Lower leg skin (tissue), 4 donors: ENCODE measurements around the gene RAB11FIP4. TPM values are rescaled to one million over a fixed set of nuclear protein-coding genes. Genes with fewer than 3 reads are reported as not detected.

Experiments used
- DNase-seq, 2 donors: peaks; one replicate each; pipeline ENCODE4 v3.0.0-alpha.2; 2019; ENCODE audit warnings: low spot score in 2 of 2
- H3K4me3 ChIP-seq: fragments of 200-600 bp; sonication (generic); 2 replicates; pipeline ENCODE4 v1.5.1; 2017; ENCODE audit warnings: mild to moderate bottlenecking, low read depth; ENCODE audit not compliant: poor library complexity, severe bottlenecking
- POLR2A ChIP-seq, 2 donors: fragments of 450-650 bp; IDR thresholded peaks; one replicate each; pipeline ENCODE4 v1.6.1; 2016 to 2017; ENCODE audit warnings: antibody characterized with exemption in 2 of 2, mild to moderate bottlenecking in 1 of 2, moderate library complexity in 1 of 2
- WGBS, 2 donors: methylation state at CpG; one replicate each; pipeline ENCODE4 v1.1.5; 2018; 5-methylcytosine and 5-hydroxymethylcytosine counted together
- intact Hi-C: fragments of 100-400 bp; cut with DNase I; formaldehyde crosslinking; loops from one replicate; pipeline ENCODE4 v1.15.0; 2023; ENCODE audit warnings: low total_unique reads
- total RNA-seq, 4 donors: library from RNA; depleted of rRNA; stranded (reverse); fragments of >200 nt; gene quantifications; one replicate each; pipeline ENCODE4 v1.1.0, GENCODE V29; 2016
- TF ChIP-seq, protein P1 (sequence below), 3 donors: fragments of 450-650 bp; IDR thresholded peaks; one replicate each; pipeline ENCODE4 v1.5.1; 2016; ENCODE audit warnings: antibody characterized with exemption in 3 of 3, mild to moderate bottlenecking in 3 of 3, moderate library complexity in 2 of 3

Gene RAB11FIP4
- total RNA-seq, 4 donors from 2014 or later, result 27.4 to 62.8 (median 34.1) TPM

DNA sequence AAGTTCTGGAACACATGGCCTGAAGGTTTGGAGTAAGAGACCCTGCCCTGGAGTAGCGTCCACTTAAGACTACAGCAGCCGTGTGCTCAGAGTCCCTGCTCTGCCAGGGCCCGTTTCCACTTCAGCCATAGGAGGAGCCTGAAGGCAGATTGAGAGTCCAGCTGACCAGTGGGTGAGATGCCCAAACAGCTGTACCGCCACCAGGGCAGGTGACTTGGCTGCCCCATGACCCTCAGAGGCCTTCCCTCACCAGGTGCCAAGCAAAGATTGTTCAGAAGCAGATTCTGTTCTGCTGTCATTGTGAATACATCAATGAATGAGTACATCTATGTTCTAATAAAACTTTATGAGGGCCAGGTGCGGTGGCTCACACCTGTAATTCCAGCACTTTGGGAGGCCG, 178.8 kb downstream of the RAB11FIP4 start:
- no peak for TF ChIP-seq POLR2A (IDR thresholded peaks at IDR 0.05)
- TF ChIP-seq, protein P1, sequence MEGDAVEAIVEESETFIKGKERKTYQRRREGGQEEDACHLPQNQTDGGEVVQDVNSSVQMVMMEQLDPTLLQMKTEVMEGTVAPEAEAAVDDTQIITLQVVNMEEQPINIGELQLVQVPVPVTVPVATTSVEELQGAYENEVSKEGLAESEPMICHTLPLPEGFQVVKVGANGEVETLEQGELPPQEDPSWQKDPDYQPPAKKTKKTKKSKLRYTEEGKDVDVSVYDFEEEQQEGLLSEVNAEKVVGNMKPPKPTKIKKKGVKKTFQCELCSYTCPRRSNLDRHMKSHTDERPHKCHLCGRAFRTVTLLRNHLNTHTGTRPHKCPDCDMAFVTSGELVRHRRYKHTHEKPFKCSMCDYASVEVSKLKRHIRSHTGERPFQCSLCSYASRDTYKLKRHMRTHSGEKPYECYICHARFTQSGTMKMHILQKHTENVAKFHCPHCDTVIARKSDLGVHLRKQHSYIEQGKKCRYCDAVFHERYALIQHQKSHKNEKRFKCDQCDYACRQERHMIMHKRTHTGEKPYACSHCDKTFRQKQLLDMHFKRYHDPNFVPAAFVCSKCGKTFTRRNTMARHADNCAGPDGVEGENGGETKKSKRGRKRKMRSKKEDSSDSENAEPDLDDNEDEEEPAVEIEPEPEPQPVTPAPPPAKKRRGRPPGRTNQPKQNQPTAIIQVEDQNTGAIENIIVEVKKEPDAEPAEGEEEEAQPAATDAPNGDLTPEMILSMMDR (IDR thresholded peaks at IDR 0.05), result no peak
- DNase-seq, result no peak
- intact Hi-C loops, result no loop called here
- H3K4me3 ChIP-seq, result no peak overlapping the region
- WGBS, 2 donors, result 98% methylated on average over 5 to 6 of the region's 6 CpGs

DNA sequence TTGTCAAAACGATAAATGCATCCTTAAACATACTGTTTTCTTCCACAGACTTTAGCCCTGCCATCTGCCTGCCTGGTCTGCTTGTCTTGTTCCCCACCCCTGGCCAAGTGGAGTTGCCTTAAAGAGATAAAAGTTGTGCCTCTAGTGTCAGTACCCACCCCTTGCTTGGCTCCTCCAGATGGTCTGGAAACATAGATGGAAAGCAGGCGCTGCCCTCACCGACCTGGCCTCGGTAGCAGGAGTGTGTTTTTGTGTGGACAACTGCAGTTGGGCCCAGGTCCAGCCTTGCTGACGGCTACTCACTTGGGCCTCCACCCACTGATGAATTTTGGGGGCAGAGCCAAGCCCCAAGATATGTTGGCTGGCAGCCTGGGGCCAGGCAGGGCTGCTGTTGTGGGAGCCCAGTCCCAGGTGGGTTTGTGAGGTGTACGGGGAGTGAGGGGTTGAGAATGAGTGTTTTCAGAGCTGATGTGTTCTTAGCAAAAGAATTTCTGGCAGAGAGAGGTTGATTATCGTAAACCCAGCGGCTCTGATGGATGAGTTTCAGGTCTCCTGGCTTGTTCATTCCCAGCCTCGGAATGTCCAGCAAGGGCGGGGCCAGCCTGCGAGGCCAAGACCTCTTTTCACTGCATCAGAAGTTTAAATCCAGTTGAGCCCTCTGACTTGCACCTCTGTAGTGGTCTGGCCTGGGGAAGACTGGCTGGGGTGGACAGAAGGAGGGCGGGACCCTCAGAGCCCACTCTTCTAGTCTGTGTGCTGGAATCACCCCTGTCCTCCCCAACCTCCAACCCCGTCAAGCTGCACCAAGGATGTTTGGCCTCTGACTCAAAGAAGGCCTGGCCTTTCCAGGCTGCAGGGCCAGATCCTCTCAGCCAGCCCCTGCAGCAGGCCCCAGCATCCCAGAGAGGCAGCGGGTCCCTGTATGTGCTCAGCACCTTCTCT, 179.7 kb downstream of the RAB11FIP4 start:
- intact Hi-C loops, result no loop called here
- WGBS, 2 donors, result 40% methylated on average over 14 of the region's 14 CpGs
- peak in 1 of 2 donors; percentile 94 for DNase-seq
- no peak overlapping the region for H3K4me3 ChIP-seq
- TF ChIP-seq, protein P1 (IDR thresholded peaks at IDR 0.05), result no peak
- no peak for TF ChIP-seq POLR2A (IDR thresholded peaks at IDR 0.05)

DNA sequence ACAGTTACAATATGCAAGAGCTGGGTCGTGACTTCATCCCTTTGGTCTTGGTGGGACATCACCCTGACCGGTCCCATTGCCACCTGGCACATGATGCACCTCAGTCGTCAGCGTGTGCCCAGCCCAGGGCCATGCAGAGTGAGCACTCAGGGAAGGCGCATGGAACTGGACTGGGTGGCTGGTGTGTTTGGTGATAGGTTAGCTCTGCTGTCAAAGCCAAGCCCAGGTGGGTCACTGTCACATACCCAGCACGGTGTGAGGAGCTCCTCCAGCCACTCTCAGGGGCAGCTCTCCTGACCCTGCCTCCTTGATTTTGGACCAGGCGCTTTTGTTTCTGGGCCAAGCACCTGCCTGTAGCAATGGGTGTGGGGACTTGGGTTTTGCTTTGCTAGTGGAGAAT, 180.9 kb downstream of the RAB11FIP4 start:
- no peak for DNase-seq
- 71 to 87% methylated on average over 6 to 7 of the region's 7 CpGs for WGBS, 2 donors
- intact Hi-C loops, result no loop called here
- TF ChIP-seq POLR2A (IDR thresholded peaks at IDR 0.05), result no peak
- TF ChIP-seq, protein P1 (IDR thresholded peaks at IDR 0.05), result no peak
- H3K4me3 ChIP-seq, result no peak overlapping the region

DNA sequence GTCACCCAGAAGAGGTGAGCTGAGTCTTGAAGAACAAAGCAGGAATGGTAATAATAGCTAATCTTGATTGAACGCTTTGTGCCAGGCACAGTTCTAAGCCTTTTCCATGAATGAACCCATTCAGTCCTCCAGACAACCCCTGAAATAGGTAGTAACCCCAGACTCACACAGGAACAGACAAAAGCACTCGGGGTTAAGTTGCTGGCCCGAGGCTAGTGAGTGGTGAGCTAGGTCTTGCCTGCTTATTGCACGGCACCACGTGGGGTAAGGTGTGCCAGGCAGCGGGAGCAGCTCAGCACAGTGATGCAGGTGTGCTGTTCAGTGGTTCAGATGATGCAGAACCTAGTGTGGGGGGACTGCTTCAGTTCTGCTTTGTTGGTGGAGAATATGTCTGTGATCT, 181.6 kb downstream of the RAB11FIP4 start:
- no peak for DNase-seq
- H3K4me3 ChIP-seq, result no peak overlapping the region
- TF ChIP-seq, protein P1 (IDR thresholded peaks at IDR 0.05), result no peak
- TF ChIP-seq POLR2A (IDR thresholded peaks at IDR 0.05), result no peak
- WGBS, 2 donors, result 65 to 71% methylated on average over 6 of the region's 6 CpGs
- intact Hi-C loops, result no loop called here

DNA sequence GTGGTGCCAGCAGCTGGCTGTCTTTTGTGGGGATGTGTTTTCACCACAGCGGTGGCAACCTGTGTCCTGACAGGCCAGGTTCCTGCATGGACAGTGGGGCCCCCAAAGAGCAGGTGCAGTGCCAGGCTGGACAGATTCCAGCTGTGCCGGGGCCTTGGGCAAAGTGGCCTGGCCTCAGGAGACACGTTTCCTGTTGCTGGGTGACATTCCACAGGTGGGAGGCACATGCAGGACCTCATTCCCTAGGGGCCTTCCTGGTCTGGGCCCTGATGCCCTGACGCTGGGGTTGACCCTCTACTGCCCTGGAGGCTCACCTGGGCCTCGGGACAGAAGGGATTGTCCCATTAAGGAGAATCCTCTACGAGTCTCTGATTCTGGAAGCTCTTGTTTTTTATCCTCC, 182.4 kb downstream of the RAB11FIP4 start:
- WGBS, 2 donors, result 75 to 89% methylated on average over 5 to 6 of the region's 6 CpGs
- no peak for DNase-seq
- no peak overlapping the region for H3K4me3 ChIP-seq
- intact Hi-C loops, result no loop called here
- TF ChIP-seq POLR2A (IDR thresholded peaks at IDR 0.05), result no peak
- TF ChIP-seq, protein P1 (IDR thresholded peaks at IDR 0.05), result no peak
